HG03432 (cell line): ENCODE data around the gene MTHFD1L.

Experiments used
- ATAC-seq: cut with Tn5 transposase; IDR thresholded peaks from one replicate; pipeline ENCODE4 v1.9.1; 2021; ENCODE audit warnings: mild to moderate bottlenecking, moderate library complexity; ENCODE audit not compliant: unreplicated experiment

MTHFD1L gene

GRCh38 chr6:150981669-150982068 lies 116.2 kb downstream of the MTHFD1L start:
- no peak for ATAC-seq

GRCh38 chr6:150987371-150987828 lies 121.9 kb downstream of the MTHFD1L start:
- no peak for ATAC-seq

GRCh38 chr6:150987855-150988464 lies 122.5 kb downstream of the MTHFD1L start:
- no peak for ATAC-seq

- ATAC-seq, result no peak
Observed at GRCh38 chr6:150991487-150991886, 126.0 kb downstream of the MTHFD1L start.

GRCh38 chr6:150992262-150992661 lies 126.8 kb downstream of the MTHFD1L start:
- no peak for ATAC-seq

- no peak for ATAC-seq
Observed at GRCh38 chr6:150992703-150993102, 127.2 kb downstream of the MTHFD1L start.

GRCh38 chr6:150993253-150993652 lies 127.8 kb downstream of the MTHFD1L start:
- no peak for ATAC-seq

GRCh38 chr6:150994026-150994425 lies 128.5 kb downstream of the MTHFD1L start:
- no peak for ATAC-seq

GRCh38 chr6:150996968-150997367 lies 131.5 kb downstream of the MTHFD1L start:
- ATAC-seq, result no peak

GRCh38 chr6:150999107-150999506 lies 133.6 kb downstream of the MTHFD1L start:
- ATAC-seq, result no peak

GRCh38 chr6:150999576-150999975 lies 134.1 kb downstream of the MTHFD1L start:
- no peak for ATAC-seq

GRCh38 chr6:151001387-151002056 lies 136.0 kb downstream of the MTHFD1L start:
- peak; percentile 77 for ATAC-seq

GRCh38 chr6:151002057-151002450 lies 136.6 kb downstream of the MTHFD1L start:
- ATAC-seq, result no peak

GRCh38 chr6:151002491-151002935 lies 137.0 kb downstream of the MTHFD1L start:
- ATAC-seq, result no peak

GRCh38 chr6:151004383-151005024 lies 139.0 kb downstream of the MTHFD1L start:
- ATAC-seq, result peak; percentile 55

GRCh38 chr6:151005164-151005563 lies 139.7 kb downstream of the MTHFD1L start:
- no peak for ATAC-seq

- no peak for ATAC-seq
Observed at GRCh38 chr6:151005896-151006632, 140.6 kb downstream of the MTHFD1L start.

- no peak for ATAC-seq
Observed at GRCh38 chr6:151007076-151007475, 141.6 kb downstream of the MTHFD1L start.

GRCh38 chr6:151007922-151008321 lies 142.4 kb downstream of the MTHFD1L start:
- ATAC-seq, result no peak

GRCh38 chr6:151008425-151008824 lies 142.9 kb downstream of the MTHFD1L start:
- no peak for ATAC-seq

- ATAC-seq, result no peak
Observed at GRCh38 chr6:151009576-151009975, 144.1 kb downstream of the MTHFD1L start.
